Neural cell (in vitro differentiated cells): Measurements from ENCODE around the gene CDC25B. TPM values are rescaled to one million over a fixed set of nuclear protein-coding genes. Genes with fewer than 3 reads are reported as not detected.

ENCODE experiments used
- H2AFZ ChIP-seq: fragments of 200-600, 300-800 bp; sonication (generic), shearing (Covaris generic); 2 replicates; pipeline ENCODE4 v1.6.0; 2014; ENCODE audit warnings: low read depth, mild to moderate bottlenecking, antibody characterized with exemption, low read length, moderate library complexity
- H3F3A ChIP-seq: fragments of 200-600 bp; shearing (Covaris generic); 2 replicates; pipeline ENCODE4 v1.6.1; 2016; ENCODE audit warnings: mild to moderate bottlenecking, moderate library complexity, mixed read lengths, antibody characterized with exemption, low read length; ENCODE audit not compliant: insufficient read depth, poor library complexity, severe bottlenecking
- H3K27ac ChIP-seq: fragments of 200-600, 300-800 bp; sonication (generic), shearing (Covaris generic); 2 replicates; pipeline ENCODE4 v1.5.1; 2014; ENCODE audit warnings: mild to moderate bottlenecking, low read length, moderate library complexity
- H3K27me3 ChIP-seq: fragments of 300-800, 200-600 bp; sonication (generic), shearing (Covaris generic); 2 replicates; pipeline ENCODE4 v1.6.0; 2014; ENCODE audit warnings: mild to moderate bottlenecking, low read depth, low read length, moderate library complexity; ENCODE audit not compliant: insufficient read depth
- H3K36me3 ChIP-seq: fragments of 300-800, 200-600 bp; sonication (generic), shearing (Covaris generic); 2 replicates; pipeline ENCODE4 v1.5.1; 2014; ENCODE audit warnings: mild to moderate bottlenecking, antibody characterized with exemption, low read length, moderate library complexity; ENCODE audit not compliant: insufficient read depth
- H3K4me2 ChIP-seq: fragments of 300-800, 200-600 bp; sonication (generic), shearing (Covaris generic); 2 replicates; pipeline ENCODE4 v1.6.0; 2014; ENCODE audit warnings: mild to moderate bottlenecking, low read length
- H3K4me3 ChIP-seq: fragments of 300-800, 200-600 bp; sonication (generic), shearing (Covaris generic); 2 replicates; pipeline ENCODE4 v1.5.1; 2014; ENCODE audit warnings: mild to moderate bottlenecking, low read length, moderate library complexity
- H3K79me2 ChIP-seq: fragments of 200-600 bp; shearing (Covaris generic); replicated peaks from 2 replicates; pipeline ENCODE4 v1.6.0; 2014; ENCODE audit warnings: mild to moderate bottlenecking, low read length, moderate library complexity; ENCODE audit not compliant: insufficient read depth
- H3K9ac ChIP-seq: fragments of 300-800, 200-600 bp; sonication (generic), shearing (Covaris generic); 2 replicates; pipeline ENCODE4 v1.6.1; 2016; ENCODE audit warnings: mild to moderate bottlenecking, low read length, mixed read lengths
- H3K9me2 ChIP-seq: fragments of 200-600 bp; shearing (Covaris generic); 2 replicates; pipeline ENCODE4 v1.6.1; 2016; ENCODE audit warnings: mild to moderate bottlenecking, low read length, mixed read lengths; ENCODE audit not compliant: insufficient read depth
- H3K9me3 ChIP-seq: fragments of 200-600, 300-800 bp; sonication (generic), shearing (Covaris generic); 2 replicates; pipeline ENCODE4 v1.6.1; 2016; ENCODE audit warnings: mild to moderate bottlenecking, mixed run types, low read length, moderate library complexity, mixed read lengths
- H4K20me1 ChIP-seq: fragments of 200-600 bp; shearing (Covaris generic); 2 replicates; pipeline ENCODE4 v1.6.1; 2016; ENCODE audit warnings: mild to moderate bottlenecking, mixed run types; ENCODE audit not compliant: insufficient read depth
- EP300 ChIP-seq: fragments of 450-650 bp; conservative IDR thresholded peaks from 2 replicates; pipeline ENCODE4 v1.6.1; 2014; ENCODE audit warnings: antibody characterized with exemption, mild to moderate bottlenecking, moderate library complexity; ENCODE audit not compliant: poor library complexity, severe bottlenecking
- EZH2 ChIP-seq: fragments of 200-600, 300-800 bp; shearing (Covaris generic), sonication (generic); IDR thresholded peaks from 2 replicates; pipeline ENCODE4 v1.6.1; 2014; ENCODE audit warnings: antibody characterized with exemption, low read length, borderline replicate concordance, mild to moderate bottlenecking; ENCODE audit not compliant: insufficient read depth, poor library complexity, severe bottlenecking
- MXI1 ChIP-seq: fragments of 450-650 bp; conservative IDR thresholded peaks from 2 replicates; pipeline ENCODE4 v1.6.1; 2014; ENCODE audit warnings: antibody characterized with exemption, mild to moderate bottlenecking; ENCODE audit not compliant: poor library complexity, severe bottlenecking
- POLR2AphosphoS5 ChIP-seq: IDR thresholded peaks from 2 replicates; pipeline ENCODE4 v1.6.1; 2012
- RAD21 ChIP-seq: fragments of 450-650 bp; conservative IDR thresholded peaks from 2 replicates; pipeline ENCODE4 v1.6.1; 2014; ENCODE audit warnings: antibody characterized with exemption, mild to moderate bottlenecking, moderate library complexity
- REST ChIP-seq: IDR thresholded peaks from 2 replicates; pipeline ENCODE4 v1.6.1; 2012; ENCODE audit warnings: borderline replicate concordance
- SMC3 ChIP-seq: fragments of 450-650 bp; conservative IDR thresholded peaks from 2 replicates; pipeline ENCODE4 v1.6.1; 2014; ENCODE audit warnings: antibody characterized with exemption, mild to moderate bottlenecking, moderate library complexity; ENCODE audit not compliant: poor library complexity
- TAF1 ChIP-seq: IDR thresholded peaks from 2 replicates; pipeline ENCODE4 v1.6.1; 2012; ENCODE audit warnings: low read depth
- polyA plus RNA-seq: library from polyadenylated mRNA; depleted of rRNA; stranded (reverse); fragments of >200 nt; gene quantifications from 2 replicates; pipeline ENCODE4 v1.2.3, GENCODE V29; 2014
- TF ChIP-seq, protein P1 (sequence below): fragments of 450-650 bp; IDR thresholded peaks from 2 replicates; pipeline ENCODE4 v1.5.1; 2014; ENCODE audit warnings: antibody characterized with exemption, mild to moderate bottlenecking, moderate library complexity; ENCODE audit not compliant: poor library complexity, severe bottlenecking

CDC25B gene
- polyA plus RNA-seq, 1 donor from 2014 or later: 26.5 TPM

GRCh38 chr20:3753098-3753497 lies 43.0 kb upstream of the CDC25B start:
- Histone ChIP-seq H3K4me2 (no peak overlapping the region), H3K4me3 (no peak overlapping the region), H3K79me2 (no peaks in the 10 kb centered on the region), H3K27ac (no peak overlapping the region), H2AFZ (no peak overlapping the region), H3F3A (no peaks in the 10 kb centered on the region), H4K20me1 (no peaks in the 10 kb centered on the region), H3K9me2 (no peaks in the 10 kb centered on the region), H3K9ac (no peak overlapping the region), H3K36me3 (no peaks in the 10 kb centered on the region), H3K9me3 (no peaks in the 10 kb centered on the region), H3K27me3 (peaks cover 39% of the 10 kb centered on the region)
- TF ChIP-seq SMC3 (no peak), EP300 (no peak), RAD21 (peak; percentile 51), REST (no peak), TAF1 (no peak), POLR2AphosphoS5 (no peak)
- TF ChIP-seq, protein P1, sequence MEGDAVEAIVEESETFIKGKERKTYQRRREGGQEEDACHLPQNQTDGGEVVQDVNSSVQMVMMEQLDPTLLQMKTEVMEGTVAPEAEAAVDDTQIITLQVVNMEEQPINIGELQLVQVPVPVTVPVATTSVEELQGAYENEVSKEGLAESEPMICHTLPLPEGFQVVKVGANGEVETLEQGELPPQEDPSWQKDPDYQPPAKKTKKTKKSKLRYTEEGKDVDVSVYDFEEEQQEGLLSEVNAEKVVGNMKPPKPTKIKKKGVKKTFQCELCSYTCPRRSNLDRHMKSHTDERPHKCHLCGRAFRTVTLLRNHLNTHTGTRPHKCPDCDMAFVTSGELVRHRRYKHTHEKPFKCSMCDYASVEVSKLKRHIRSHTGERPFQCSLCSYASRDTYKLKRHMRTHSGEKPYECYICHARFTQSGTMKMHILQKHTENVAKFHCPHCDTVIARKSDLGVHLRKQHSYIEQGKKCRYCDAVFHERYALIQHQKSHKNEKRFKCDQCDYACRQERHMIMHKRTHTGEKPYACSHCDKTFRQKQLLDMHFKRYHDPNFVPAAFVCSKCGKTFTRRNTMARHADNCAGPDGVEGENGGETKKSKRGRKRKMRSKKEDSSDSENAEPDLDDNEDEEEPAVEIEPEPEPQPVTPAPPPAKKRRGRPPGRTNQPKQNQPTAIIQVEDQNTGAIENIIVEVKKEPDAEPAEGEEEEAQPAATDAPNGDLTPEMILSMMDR: peak; percentile 64

GRCh38 chr20:3753501-3754275 lies 42.4 kb upstream of the CDC25B start:
- no peaks in the 10 kb centered on the region for H3K9me3 ChIP-seq
- H3K27ac ChIP-seq: no peak overlapping the region

DNA sequence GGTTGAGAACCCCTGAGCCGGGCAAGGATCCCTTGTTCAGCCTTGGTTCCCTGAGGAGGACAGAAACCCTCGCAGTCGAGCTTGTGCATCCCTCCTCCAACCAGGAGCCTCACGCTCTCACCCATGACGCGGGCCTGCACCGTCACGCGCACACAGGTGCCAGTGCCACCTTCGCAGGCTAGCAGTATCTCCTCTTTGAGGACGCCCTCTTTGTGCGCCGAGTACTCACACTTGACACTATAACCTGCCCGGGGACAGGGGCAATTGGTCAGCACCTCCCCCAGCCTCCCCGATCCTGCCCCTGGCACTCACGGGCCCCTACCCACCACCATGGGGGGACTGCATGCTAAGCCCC lies 41.9 kb upstream of the CDC25B start:
- TF ChIP-seq POLR2AphosphoS5: no peak
- TF ChIP-seq SMC3: no peak
- TF ChIP-seq TAF1: no peak
- no peak for TF ChIP-seq EP300
- no peak for TF ChIP-seq RAD21
- TF ChIP-seq MXI1: no peak
- TF ChIP-seq EZH2: no peak
- TF ChIP-seq, protein P1: no peak
- no peak for TF ChIP-seq REST
- no peaks in the 10 kb centered on the region for H3K9me2 ChIP-seq
- H4K20me1 ChIP-seq: no peaks in the 10 kb centered on the region
- H3K4me3 ChIP-seq: no peak overlapping the region
- no peak overlapping the region for H3K9ac ChIP-seq
- no peaks in the 10 kb centered on the region for H3K9me3 ChIP-seq
- H3K27me3 ChIP-seq: peaks cover 33% of the 10 kb centered on the region
- no peaks in the 10 kb centered on the region for H3K79me2 ChIP-seq
- no peak overlapping the region for H3K4me2 ChIP-seq
- H2AFZ ChIP-seq: no peak overlapping the region
- no peaks in the 10 kb centered on the region for H3F3A ChIP-seq
- H3K36me3 ChIP-seq: no peaks in the 10 kb centered on the region
- no peak overlapping the region for H3K27ac ChIP-seq

More at GRCh38 chr20:3753501-3754275, 42.4 kb upstream of the CDC25B start:
- no peaks in the 10 kb centered on the region for H3K36me3 ChIP-seq
- no peak overlapping the region for H2AFZ ChIP-seq
- H3K79me2 ChIP-seq: no peaks in the 10 kb centered on the region
- no peak for TF ChIP-seq EZH2
- peaks cover 38% of the 10 kb centered on the region for H3K27me3 ChIP-seq
- no peak overlapping the region for H3K9ac ChIP-seq
- H3K9me2 ChIP-seq: no peaks in the 10 kb centered on the region
- H3K4me2 ChIP-seq: no peak overlapping the region
- no peak overlapping the region for H3K4me3 ChIP-seq
- no peaks in the 10 kb centered on the region for H3F3A ChIP-seq
- no peaks in the 10 kb centered on the region for H4K20me1 ChIP-seq
